ENCODE measurements around the gene FBP2. TPM values are rescaled to one million over a fixed set of nuclear protein-coding genes. Genes with fewer than 3 reads are reported as not detected.
"Not testable (repeated sequence)": the region's sequence is repeated elsewhere in the genome, so short reads cannot be mapped to it uniquely, and the experiment has no call there.

The FBP2 gene
- total and polyA plus RNA-seq, 12 donors: 0.15 to 4.6 (median 0.37) TPM; not detected in 1

- H3K4me3 ChIP-seq: no peak overlapping the region
- 72 to 85% (median 76%) methylated on average over 7 of the region's 7 CpGs for WGBS, 4 donors
- no peaks in the 10 kb centered on the region for H3K36me3 ChIP-seq (replicated peaks in 1 of 2)
- intact Hi-C loops (cut with DNase I): no loop called here
- no peaks in the 10 kb centered on the region for H3K27me3 ChIP-seq
- no peaks in the 10 kb centered on the region for H3K9me3 ChIP-seq (replicated peaks in 1 of 3)
- no peak overlapping the region for H3K27ac ChIP-seq
- DNase-seq: no peak
- no peak for TF ChIP-seq CTCF (IDR thresholded peaks at IDR 0.05)
- TF ChIP-seq POLR2A (IDR thresholded peaks at IDR 0.05): no peak
- H3K4me1 ChIP-seq (replicated peaks in 1 of 2): peaks cover 0 to 4% of the 10 kb centered on the region in 2 donors
Measured at GRCh38 chr9:94599102-94599501, 5.5 kb upstream of the FBP2 start.

GRCh38 chr9:94592683-94593082 is 941 bp downstream of the FBP2 start:
- H3K36me3 ChIP-seq (replicated peaks in 1 of 2); H3K27ac ChIP-seq; intact Hi-C loops (cut with DNase I); H3K4me3 ChIP-seq; H3K4me1 ChIP-seq (replicated peaks in 1 of 2); DNase-seq; H3K9me3 ChIP-seq (replicated peaks in 1 of 3); H3K27me3 ChIP-seq: not testable (repeated sequence)
- 63 to 88% (median 77%) methylated on average over 6 to 7 of the region's 7 CpGs for WGBS, 4 donors

GRCh38 chr9:94591876-94592275 is 1.7 kb downstream of the FBP2 start:
- TF ChIP-seq POLR2A (IDR thresholded peaks at IDR 0.05) (no peak), CTCF (IDR thresholded peaks at IDR 0.05) (no peak)
- Histone ChIP-seq H3K4me3 (no peak overlapping the region), H3K27ac (no peak overlapping the region), H3K4me1 (replicated peaks in 1 of 2) (no peaks in the 10 kb centered on the region), H3K36me3 (replicated peaks in 1 of 2) (no peaks in the 10 kb centered on the region), H3K27me3 (no peaks in the 10 kb centered on the region), H3K9me3 (replicated peaks in 1 of 3) (no peaks in the 10 kb centered on the region)
- 90 to 93% (median 91%) methylated on average over 6 to 8 of the region's 8 CpGs for WGBS, 4 donors
- intact Hi-C loops (cut with DNase I): no loop called here
- DNase-seq: no peak

- H3K36me3 ChIP-seq (replicated peaks in 1 of 2); H3K27ac ChIP-seq; DNase-seq; intact Hi-C loops (cut with DNase I); H3K4me1 ChIP-seq (replicated peaks in 1 of 2); H3K9me3 ChIP-seq (replicated peaks in 1 of 3); H3K4me3 ChIP-seq; H3K27me3 ChIP-seq: not testable (repeated sequence)
- 74 to 96% (median 84%) methylated on average over 13 to 33 of the region's 38 CpGs for WGBS, 4 donors
Measured at GRCh38 chr9:94591046-94591545, 2.5 kb downstream of the FBP2 start.

GRCh38 chr9:94588681-94589080 is 4.9 kb downstream of the FBP2 start:
- intact Hi-C loops (cut with DNase I): no loop called here
- WGBS, 4 donors: 69 to 90% (median 84%) methylated on average over 3 to 9 of the region's 9 CpGs
- TF ChIP-seq CTCF (IDR thresholded peaks at IDR 0.05): no peak
- no peak for TF ChIP-seq POLR2A (IDR thresholded peaks at IDR 0.05)

More at GRCh38 chr9:94588681-94589080, 4.9 kb downstream of the FBP2 start:
- no peak overlapping the region for H3K4me3 ChIP-seq
- no peaks in the 10 kb centered on the region for H3K9me3 ChIP-seq (replicated peaks in 1 of 3)
- no peak for DNase-seq
- H3K4me1 ChIP-seq (replicated peaks in 1 of 2): no peaks in the 10 kb centered on the region
- H3K27me3 ChIP-seq: no peaks in the 10 kb centered on the region
- no peak overlapping the region for H3K27ac ChIP-seq
- no peaks in the 10 kb centered on the region for H3K36me3 ChIP-seq (replicated peaks in 1 of 2)

Data from adrenal gland (tissue), 12 donors.